K562 (cell line): ENCODE results near the gene RUNX1. TPM values are rescaled to one million over a fixed set of nuclear protein-coding genes. Genes with fewer than 3 reads are reported as not detected.

Experiments used
- GABPB1 ChIP-seq: sonication (generic); formaldehyde crosslinking; IDR thresholded peaks from 2 replicates; pipeline ENCODE4 v1.8.0; 2022; ENCODE audit warnings: mild to moderate bottlenecking, missing genetic modification reagents
- RERE ChIP-seq: sonication (generic); formaldehyde crosslinking; IDR thresholded peaks from 2 replicates; pipeline ENCODE4 v1.8.0; 2023; ENCODE audit warnings: missing genetic modification reagents, mild to moderate bottlenecking, borderline replicate concordance
- ZC3H8 ChIP-seq: fragments of 450-650 bp; IDR thresholded peaks from 2 replicates; pipeline ENCODE4 v1.6.1; 2017
- polyA plus RNA-seq, 8 experiments: library from polyadenylated mRNA; depleted of rRNA in 4 of 8; stranded (reverse) in 5 of 8; unstranded in 3 of 8; fragments of >200 nt; fragmentation: Nextera tagmentation in 2 of 8; fragmentation: Illumina TruSeq in 1 of 8; extraction: Ambion mirVana in 2 of 8; extraction: Trizol in 1 of 8; gene quantifications; 2 replicates each; pipeline versions ENCODE4 v1.2.1 to v1.2.3, GENCODE V29; 2011 to 2014; ENCODE audit warnings: inconsistent platforms in 1 of 8, missing spikeins in 1 of 8
- total RNA-seq, 7 experiments: library from RNA; depleted of rRNA in 6 of 7; stranded (reverse); fragments of >200 nt in 6 of 7; fragmentation: Illumina TruSeq in 2 of 7; extraction: Trizol in 2 of 7; gene quantifications; 2 replicates each; pipeline versions ENCODE4 v1.2.1 to v1.2.3, GENCODE V29; 2011 to 2021; ENCODE audit warnings: low replicate concordance in 1 of 7
- TF ChIP-seq, protein P1 (sequence below): sonication (generic); formaldehyde crosslinking; IDR thresholded peaks from 2 replicates; pipeline ENCODE4 v1.8.1; 2023; ENCODE audit warnings: mild to moderate bottlenecking, missing genetic modification reagents
- TF ChIP-seq, protein P2 (sequence below): fragments of 200-400 bp; formaldehyde crosslinking; IDR thresholded peaks from 2 replicates; pipeline ENCODE4 v1.6.1; 2017; ENCODE audit warnings: mild to moderate bottlenecking, low read depth, low read length, moderate library complexity
- TF ChIP-seq, protein P3 (sequence below), 2 experiments: fragments of 450-650 bp; formaldehyde crosslinking in 1 of 2; IDR thresholded peaks; 2 replicates each; pipeline versions ENCODE4 v1.4.0 to v1.6.1; 2014 to 2020; ENCODE audit warnings: mild to moderate bottlenecking in 2 of 2, borderline replicate concordance in 1 of 2, low read depth in 1 of 2

The RUNX1 gene
- total and polyA plus RNA-seq, 9 of the 15 experiments (the other 6 are each of a cell fraction or from before 2014, with no cell fraction given) = 2.2 to 68.6 (median 17.8) TPM

GRCh38 chr21:34865400-34866241, 183.5 kb downstream of the RUNX1 start (continued):
- TF ChIP-seq, protein P1, sequence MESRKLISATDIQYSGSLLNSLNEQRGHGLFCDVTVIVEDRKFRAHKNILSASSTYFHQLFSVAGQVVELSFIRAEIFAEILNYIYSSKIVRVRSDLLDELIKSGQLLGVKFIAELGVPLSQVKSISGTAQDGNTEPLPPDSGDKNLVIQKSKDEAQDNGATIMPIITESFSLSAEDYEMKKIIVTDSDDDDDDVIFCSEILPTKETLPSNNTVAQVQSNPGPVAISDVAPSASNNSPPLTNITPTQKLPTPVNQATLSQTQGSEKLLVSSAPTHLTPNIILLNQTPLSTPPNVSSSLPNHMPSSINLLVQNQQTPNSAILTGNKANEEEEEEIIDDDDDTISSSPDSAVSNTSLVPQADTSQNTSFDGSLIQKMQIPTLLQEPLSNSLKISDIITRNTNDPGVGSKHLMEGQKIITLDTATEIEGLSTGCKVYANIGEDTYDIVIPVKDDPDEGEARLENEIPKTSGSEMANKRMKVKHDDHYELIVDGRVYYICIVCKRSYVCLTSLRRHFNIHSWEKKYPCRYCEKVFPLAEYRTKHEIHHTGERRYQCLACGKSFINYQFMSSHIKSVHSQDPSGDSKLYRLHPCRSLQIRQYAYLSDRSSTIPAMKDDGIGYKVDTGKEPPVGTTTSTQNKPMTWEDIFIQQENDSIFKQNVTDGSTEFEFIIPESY (CRISPR knock-in tag) = peak; percentile 88
- TF ChIP-seq RERE (CRISPR knock-in tag) = no peak
- TF ChIP-seq, protein P2, sequence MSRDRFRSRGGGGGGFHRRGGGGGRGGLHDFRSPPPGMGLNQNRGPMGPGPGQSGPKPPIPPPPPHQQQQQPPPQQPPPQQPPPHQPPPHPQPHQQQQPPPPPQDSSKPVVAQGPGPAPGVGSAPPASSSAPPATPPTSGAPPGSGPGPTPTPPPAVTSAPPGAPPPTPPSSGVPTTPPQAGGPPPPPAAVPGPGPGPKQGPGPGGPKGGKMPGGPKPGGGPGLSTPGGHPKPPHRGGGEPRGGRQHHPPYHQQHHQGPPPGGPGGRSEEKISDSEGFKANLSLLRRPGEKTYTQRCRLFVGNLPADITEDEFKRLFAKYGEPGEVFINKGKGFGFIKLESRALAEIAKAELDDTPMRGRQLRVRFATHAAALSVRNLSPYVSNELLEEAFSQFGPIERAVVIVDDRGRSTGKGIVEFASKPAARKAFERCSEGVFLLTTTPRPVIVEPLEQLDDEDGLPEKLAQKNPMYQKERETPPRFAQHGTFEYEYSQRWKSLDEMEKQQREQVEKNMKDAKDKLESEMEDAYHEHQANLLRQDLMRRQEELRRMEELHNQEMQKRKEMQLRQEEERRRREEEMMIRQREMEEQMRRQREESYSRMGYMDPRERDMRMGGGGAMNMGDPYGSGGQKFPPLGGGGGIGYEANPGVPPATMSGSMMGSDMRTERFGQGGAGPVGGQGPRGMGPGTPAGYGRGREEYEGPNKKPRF = no peak
- TF ChIP-seq GABPB1 (CRISPR knock-in tag) = 0 out of 2 replicates have a peak, but pooled peaks have one; percentile 22
- TF ChIP-seq, protein P3, sequence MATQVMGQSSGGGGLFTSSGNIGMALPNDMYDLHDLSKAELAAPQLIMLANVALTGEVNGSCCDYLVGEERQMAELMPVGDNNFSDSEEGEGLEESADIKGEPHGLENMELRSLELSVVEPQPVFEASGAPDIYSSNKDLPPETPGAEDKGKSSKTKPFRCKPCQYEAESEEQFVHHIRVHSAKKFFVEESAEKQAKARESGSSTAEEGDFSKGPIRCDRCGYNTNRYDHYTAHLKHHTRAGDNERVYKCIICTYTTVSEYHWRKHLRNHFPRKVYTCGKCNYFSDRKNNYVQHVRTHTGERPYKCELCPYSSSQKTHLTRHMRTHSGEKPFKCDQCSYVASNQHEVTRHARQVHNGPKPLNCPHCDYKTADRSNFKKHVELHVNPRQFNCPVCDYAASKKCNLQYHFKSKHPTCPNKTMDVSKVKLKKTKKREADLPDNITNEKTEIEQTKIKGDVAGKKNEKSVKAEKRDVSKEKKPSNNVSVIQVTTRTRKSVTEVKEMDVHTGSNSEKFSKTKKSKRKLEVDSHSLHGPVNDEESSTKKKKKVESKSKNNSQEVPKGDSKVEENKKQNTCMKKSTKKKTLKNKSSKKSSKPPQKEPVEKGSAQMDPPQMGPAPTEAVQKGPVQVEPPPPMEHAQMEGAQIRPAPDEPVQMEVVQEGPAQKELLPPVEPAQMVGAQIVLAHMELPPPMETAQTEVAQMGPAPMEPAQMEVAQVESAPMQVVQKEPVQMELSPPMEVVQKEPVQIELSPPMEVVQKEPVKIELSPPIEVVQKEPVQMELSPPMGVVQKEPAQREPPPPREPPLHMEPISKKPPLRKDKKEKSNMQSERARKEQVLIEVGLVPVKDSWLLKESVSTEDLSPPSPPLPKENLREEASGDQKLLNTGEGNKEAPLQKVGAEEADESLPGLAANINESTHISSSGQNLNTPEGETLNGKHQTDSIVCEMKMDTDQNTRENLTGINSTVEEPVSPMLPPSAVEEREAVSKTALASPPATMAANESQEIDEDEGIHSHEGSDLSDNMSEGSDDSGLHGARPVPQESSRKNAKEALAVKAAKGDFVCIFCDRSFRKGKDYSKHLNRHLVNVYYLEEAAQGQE (IDR thresholded peaks at IDR 0.05; ENCODE audit: borderline replicate concordance) = no peak
- TF ChIP-seq, protein P3 (CRISPR knock-in tag; IDR thresholded peaks at IDR 0.05; ENCODE audit: low read depth) = no peak
- no peak for TF ChIP-seq ZC3H8
